GM18526 (cell line): Measurements from ENCODE around the gene GTF3C1.
A peak's percentile ranks its signal among the peaks of the same experiment; 100 is the strongest.

Experiments used
- POLR2A ChIP-seq: IDR thresholded peaks from 3 replicates; pipeline ENCODE4 v1.6.1; 2011; ENCODE audit not compliant: insufficient read length; ENCODE audit errors: extremely low read depth

GTF3C1 gene

DNA sequence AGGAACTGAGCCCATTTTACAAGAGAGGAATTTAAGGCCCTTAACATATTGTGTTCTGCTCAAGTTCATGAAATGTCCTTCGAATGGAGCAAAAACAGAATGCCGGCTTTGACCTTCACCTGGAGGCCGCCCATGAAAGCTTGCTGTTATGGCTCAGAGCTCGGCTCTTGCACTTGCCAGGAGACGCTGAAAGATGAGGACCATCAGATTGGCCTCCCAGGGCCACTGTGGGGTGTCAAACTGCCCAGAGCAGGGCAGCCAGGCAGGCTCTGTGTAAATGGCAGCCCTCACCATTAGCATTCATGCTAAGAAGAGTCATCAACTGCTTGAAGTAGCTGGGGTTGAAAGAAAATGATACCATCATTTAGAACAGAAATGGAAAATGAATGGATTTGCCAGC lies 108.4 kb downstream of the GTF3C1 start:
- no peak for TF ChIP-seq POLR2A

DNA sequence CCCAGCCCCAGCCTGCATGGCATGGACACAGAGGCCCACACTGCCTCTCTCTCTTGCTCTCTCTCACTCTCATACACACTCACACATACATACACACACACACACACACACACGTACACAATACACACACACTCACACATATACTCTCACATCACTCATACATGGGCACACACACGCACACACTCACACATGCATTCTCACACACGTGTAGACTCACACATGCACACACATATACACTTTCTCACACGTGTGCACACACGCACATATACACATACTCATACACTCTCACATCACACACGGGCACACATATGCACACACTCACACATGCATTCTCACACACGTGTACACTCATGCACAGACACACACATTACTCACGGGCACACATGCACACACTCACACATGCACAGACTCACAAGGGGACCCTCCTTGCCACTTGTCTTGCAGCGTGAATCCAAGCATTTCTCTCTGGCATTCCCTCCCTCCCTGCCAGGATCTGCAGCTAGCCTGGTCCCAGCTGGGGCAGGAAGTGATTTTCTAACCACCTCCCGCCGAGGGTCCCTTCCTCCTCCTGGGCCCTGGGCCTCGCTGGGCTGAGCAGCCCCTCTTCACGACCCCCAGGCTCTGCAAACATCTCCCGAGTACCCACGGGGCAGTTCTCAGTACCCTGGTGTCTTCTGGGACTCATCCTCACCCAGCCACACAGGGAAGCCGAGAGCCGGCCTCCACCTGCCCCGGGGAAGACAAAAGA lies 110.3 kb downstream of the GTF3C1 start:
- TF ChIP-seq POLR2A = no peak

DNA sequence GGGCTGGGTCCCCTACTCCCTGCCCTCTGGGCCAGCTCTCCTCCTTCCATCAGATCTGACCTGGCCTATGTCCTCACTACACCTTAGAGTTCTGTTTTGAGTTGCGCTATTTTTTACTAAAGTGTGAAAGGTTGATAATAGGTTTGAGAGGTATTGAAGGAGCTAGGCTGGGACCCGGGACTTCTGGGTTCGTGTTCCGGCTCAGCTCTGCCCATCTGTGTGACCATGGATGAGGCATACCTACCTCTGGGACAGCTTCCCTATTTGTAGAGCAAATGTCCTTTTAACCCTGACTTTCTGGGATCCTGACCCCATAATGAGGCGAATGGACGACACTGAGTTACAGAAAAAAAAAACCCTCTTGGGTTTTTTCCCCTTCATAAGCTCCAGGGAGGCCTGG lies 111.8 kb downstream of the GTF3C1 start:
- TF ChIP-seq POLR2A = no peak

DNA sequence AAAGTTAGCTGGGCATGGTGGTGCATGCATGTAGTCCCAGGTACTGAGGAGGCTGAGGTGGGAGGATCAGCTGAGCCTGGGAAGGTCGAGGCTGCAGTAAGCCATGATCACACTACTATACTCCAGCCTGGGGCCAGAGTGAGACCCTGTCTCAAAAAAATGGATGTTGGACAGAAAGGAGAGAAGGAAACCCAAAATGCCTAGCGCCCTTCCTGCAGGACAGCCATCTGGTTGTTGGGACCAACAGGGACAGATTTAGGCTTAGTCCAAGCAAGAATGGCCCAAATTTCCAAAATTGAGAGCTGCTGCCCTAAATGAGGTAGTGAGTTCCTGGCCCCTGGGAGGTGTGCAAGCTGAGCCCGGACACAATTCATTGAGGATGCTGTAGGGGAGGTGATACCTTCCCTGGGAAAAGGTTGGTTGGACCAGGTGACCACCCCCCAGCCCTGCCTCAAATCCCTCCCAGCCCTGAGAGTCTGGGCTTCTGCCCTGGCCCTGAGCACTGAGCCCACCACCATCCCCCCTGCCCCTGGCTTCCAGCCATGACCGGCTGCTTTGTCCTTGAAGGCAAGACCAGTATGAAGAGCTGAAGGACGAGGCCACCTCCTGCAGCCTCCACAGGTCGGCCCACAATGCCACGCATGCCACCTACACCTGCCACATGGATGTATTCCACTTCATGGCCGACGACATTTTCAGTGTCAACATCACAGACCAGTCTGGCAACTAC lies 112.6 kb downstream of the GTF3C1 start:
- TF ChIP-seq POLR2A = no peak

DNA sequence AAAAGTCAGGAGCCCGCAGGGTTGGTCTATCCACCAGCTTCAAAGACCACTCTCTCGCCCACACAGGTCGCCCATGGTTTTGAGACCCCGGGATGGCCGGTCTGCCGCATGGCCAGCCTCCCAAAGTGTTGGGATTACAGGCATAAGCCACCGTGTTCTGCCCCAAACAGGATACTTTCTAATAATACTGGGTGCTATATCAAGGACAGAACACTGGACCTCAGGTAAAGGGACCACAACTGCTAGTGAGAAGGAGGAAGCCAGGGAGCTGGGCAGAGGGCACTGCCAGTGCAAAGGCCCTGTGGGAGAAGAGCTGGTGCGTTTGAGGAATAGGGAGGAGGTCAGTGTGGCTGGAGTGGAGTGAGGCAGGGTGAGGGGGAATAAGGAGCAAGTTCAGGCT lies 113.6 kb downstream of the GTF3C1 start:
- TF ChIP-seq POLR2A = no peak

DNA sequence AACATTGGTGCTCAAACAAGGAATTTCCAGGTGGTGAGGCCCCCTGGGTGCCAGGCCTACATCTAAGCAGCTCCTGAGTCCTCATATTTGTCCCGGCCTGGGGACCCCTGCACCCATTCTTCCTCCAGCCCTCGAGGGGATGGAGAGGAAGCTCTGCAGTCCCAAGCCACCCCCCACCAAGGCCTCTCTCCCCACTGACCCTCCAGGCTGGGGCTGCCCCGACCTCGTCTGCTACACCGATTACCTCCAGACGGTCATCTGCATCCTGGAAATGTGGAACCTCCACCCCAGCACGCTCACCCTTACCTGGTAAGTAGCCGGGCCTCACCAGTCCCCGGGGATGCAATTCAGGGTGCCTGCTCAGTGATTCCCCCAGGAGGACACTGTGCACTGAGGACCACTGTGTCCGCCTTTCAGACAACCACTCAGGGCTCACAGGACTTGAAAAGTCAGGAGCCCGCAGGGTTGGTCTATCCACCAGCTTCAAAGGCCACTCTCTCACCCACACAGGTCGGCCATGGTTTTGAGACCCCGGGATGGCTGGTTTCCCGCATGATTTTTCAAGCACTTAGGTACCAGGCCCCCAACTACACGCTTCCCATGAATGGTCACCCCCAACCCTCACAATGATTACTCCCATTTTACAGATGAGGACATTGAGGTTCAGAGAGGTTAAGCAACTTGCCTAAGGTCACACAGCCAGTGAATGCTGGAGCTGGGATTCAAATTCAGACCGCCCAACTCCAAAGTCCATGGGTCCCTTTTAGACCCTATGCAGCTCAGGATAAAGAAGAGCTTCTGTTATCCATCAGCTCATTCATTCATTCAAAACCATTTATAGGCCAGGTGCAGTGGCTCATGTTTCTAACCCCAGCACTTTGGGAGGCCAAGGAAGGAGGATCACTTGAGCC lies 115.3 kb downstream of the GTF3C1 start:
- no peak for TF ChIP-seq POLR2A

DNA sequence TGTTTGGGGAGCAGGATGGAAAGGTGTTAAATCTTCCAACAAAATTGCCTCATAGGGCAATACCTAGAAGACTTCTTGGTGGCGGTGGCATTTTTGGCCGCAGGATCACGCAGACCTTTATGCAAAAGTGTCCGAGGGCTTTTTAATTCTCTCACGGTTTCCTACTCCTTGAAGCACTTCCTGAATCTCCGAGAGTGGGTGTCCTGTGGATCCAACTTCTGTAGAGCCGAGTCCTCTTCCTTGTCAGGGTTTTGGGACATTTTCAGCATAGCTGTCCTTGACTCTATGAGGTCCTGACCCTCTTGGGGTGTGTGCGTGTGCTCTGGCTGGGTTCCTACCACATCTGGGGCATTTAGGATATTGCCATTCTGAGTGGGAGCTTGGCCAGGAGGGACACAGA lies 116.1 kb downstream of the GTF3C1 start:
- no peak for TF ChIP-seq POLR2A

DNA sequence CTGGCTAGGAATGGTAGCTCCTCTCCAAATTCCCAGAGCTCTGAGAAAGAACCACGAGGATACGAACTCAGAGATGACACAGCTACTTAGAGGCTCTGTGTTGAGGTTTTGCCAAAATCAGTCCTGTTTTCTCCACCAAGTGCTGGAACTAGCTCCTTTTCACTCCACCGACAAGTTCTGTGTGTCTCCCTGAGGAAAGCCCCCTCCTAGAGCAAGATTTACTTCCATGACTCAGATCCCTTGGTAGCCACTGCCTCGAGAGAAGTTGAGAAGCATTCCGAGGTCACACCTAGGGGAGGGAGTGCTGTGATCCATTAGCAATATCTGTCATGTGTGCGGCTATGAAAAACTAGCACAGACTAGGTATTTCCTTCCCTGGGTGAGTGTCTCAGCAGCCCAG lies 117.2 kb downstream of the GTF3C1 start:
- no peak for TF ChIP-seq POLR2A

DNA sequence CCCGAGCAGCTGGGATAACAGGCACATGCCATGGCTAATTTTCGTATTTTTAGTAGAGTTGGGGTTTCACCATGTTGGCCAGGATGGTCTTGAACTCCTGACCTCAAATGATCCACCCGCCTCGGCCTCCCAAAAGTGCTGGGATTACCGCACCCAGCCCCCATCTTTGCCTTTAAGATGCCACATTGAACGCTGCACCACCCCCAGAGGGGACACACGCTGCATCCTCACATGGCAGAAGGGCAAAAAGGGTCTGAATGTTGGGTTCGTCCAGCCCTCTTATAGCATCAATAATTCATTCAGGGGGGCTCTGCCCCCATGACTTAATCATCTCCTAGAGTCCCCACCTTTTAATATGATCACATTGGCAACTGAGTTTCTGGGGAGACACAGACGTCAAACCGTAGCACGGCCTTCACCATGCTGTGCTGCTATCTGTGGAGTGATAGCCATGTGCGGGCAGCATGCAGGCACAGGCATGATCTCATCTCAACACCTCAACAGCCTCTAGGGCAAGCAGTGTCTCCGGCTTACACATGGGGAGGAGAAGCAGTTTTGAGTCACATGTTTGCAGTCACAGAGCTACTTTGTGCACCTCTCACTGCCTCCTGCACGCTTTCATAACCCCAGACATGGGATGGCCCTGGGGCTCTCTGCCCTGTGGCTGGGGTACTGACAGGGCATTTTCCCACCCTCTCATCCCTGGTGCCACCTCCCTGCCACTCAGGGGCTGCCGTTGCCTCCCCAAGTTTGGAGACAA lies 117.8 kb downstream of the GTF3C1 start:
- no peak for TF ChIP-seq POLR2A

DNA sequence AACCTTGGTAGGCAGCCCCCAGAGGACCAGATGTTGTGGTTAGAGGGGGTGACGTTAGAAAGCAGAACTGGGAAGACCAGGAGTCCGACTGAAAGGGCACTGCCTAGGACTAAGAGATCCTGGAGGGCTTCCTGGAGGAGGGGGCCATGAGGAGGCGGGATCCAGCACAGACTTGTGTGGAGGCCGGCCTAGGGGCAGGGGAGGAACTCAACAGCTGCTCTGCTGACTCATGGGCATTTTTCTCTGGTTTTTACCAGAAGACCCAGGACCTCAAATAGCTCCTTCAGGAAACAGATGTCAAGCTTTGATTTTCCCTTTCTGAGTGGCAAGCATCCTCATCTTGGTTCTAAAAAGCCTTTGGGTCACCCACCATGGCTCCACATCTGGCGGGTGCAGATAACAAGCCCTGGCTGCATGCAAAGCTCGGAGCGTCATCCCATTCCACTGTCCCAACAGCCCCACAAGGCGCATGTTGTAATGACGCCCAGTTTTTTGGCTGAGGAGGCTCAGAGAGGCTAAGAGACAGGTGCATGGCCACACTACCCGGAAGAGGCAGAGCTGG lies 118.7 kb downstream of the GTF3C1 start:
- TF ChIP-seq POLR2A = peak; percentile 15

DNA sequence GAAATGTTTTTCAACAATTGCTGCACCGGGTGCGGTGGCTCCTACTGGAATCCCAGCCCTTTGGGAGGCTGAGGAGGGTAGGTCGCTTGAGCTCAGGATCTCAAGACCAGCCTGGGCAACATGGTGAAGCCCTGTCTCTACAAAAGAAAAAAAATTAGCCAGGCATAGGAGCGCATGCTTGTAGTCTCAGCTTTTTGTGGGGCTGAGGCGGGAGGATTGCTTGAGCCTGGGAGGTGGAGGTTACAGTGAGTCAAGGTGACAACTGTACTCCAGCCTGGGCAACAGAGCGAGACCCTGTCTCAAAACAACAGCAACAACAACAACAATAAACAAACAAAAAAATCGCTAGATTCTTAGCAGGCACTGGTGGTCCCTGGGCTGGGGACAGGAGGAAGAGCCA lies 119.2 kb downstream of the GTF3C1 start:
- TF ChIP-seq POLR2A = no peak

DNA sequence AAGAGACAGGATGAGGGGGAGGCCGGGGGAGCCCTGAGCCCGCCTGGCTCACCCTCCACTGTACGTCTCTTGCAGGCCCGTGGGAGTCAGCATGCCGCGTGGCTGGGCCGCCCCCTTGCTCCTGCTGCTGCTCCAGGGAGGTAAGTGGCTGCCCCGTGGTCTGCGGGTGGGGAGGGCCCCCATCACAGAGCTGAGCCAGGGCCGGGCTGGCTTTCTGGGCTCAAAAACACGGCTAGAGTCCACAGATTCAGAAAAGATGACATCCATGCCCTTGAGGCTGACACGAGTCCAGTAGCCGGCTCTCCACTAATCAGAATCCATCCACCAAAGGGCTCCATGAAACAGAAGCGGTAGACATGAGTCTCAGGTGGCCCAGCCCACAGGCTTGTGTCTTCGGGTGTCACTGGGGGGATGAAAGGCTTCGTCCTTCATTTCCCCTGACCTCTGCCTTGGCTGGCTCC lies 119.7 kb downstream of the GTF3C1 start:
- no peak for TF ChIP-seq POLR2A

DNA sequence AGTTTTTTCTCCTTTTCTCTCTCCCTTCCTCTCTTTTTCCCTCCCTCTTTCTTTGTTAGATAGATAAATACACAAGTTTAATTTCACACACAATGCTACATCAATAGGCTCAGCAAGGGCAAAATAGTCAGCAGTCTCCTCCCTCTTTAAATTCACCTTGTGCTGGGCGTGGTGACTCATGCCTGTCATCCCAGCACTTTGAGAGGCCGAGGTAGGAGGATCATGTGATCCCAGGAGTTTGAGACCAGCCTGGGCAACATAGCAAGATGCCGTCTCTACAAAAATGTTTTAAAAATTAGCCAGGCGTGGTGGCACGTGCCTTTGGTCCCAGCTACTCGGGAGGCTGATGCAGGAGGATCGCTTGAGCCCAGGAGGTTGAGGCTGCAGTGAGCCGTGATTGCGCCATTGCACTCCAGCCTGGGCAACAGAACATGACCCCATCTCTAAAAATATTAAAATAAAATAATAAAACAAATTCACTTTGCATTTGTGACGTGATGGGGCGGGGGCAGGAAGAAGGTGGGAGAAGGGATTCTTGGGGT lies 120.3 kb downstream of the GTF3C1 start:
- TF ChIP-seq POLR2A = no peak
